Natural killer cell (primary cell): Measurements from ENCODE around the gene AHRR. TPM values are rescaled to one million over a fixed set of nuclear protein-coding genes. Genes with fewer than 3 reads are reported as not detected.

Experiments
- ATAC-seq, 3 donors: fragments of 150-1000 bp in 2 of 3; fragments of 200-7000 bp in 1 of 3; cut with Tn5 transposase; 1 replicate in 1 of 3; 2 replicates in 2 of 3; pipeline ENCODE4 v1.10.0; 2021; ENCODE audit warnings: mild to moderate bottlenecking in 2 of 3, moderate library complexity in 2 of 3
- DNase-seq, 2 donors: peaks; one replicate each; pipeline versions ENCODE4 v3.0.0 to v3.0.0-alpha.2; 2013 to 2021; ENCODE audit warnings: mixed read lengths in 1 of 2
- H3K27ac ChIP-seq: one replicate; pipeline ENCODE4 v1.5.1; 2013; ENCODE audit warnings: mild to moderate bottlenecking, low read length
- H3K27me3 ChIP-seq: one replicate; pipeline ENCODE4 v1.6.1; 2013; ENCODE audit warnings: low read length; ENCODE audit not compliant: control insufficient read depth, insufficient read depth
- H3K36me3 ChIP-seq: one replicate; pipeline ENCODE4 v1.6.1; 2013; ENCODE audit warnings: low read length; ENCODE audit not compliant: control insufficient read depth, insufficient read depth
- H3K4me1 ChIP-seq: one replicate; pipeline ENCODE4 v1.6.1; 2013; ENCODE audit warnings: low read length; ENCODE audit not compliant: control insufficient read depth, insufficient read depth
- H3K4me3 ChIP-seq: one replicate; pipeline ENCODE4 v1.5.1; 2013; ENCODE audit warnings: low read length
- H3K9me3 ChIP-seq: one replicate; pipeline ENCODE4 v1.6.1; 2013; ENCODE audit warnings: low read length; ENCODE audit not compliant: control insufficient read depth, insufficient read depth
- H3K27ac Mint-ChIP-seq, 2 donors: one replicate each; pipeline ENCODE4 v1.8.0; 2022; ENCODE audit warnings: mild to moderate bottlenecking in 2 of 2, mixed read lengths in 2 of 2, moderate library complexity in 1 of 2
- H3K27me3 Mint-ChIP-seq, 2 donors: one replicate each; pipeline ENCODE4 v1.8.0; 2022; ENCODE audit warnings: low read depth in 2 of 2, mixed read lengths in 2 of 2
- H3K36me3 Mint-ChIP-seq: one replicate; pipeline ENCODE4 v1.8.0; 2022; ENCODE audit warnings: mixed read lengths
- H3K4me1 Mint-ChIP-seq, 2 donors: one replicate each; pipeline ENCODE4 v1.8.0; 2022; ENCODE audit warnings: mixed read lengths in 2 of 2
- H3K4me3 Mint-ChIP-seq: one replicate; pipeline ENCODE4 v1.8.0; 2022; ENCODE audit warnings: mild to moderate bottlenecking, moderate library complexity, mixed read lengths
- H3K9me3 Mint-ChIP-seq, 2 donors: one replicate each; pipeline ENCODE4 v1.8.0; 2022; ENCODE audit warnings: mixed read lengths in 2 of 2
- CTCF ChIP-seq: fragments of 200-600 bp; IDR thresholded peaks from one replicate; pipeline ENCODE4 v1.8.0; 2022; ENCODE audit warnings: antibody characterized with exemption
- WGBS: methylation state at CpG from one replicate; pipeline ENCODE4 v1.1.7; 2013; ENCODE audit warnings: missing lambda C conversion rate; ENCODE audit not compliant: insufficient coverage; 5-methylcytosine and 5-hydroxymethylcytosine counted together
- intact Hi-C: fragments of 100-400 bp; cut with micrococcal nuclease; formaldehyde crosslinking; loops from one replicate; pipeline ENCODE4 v1.14.2; 2022
- total RNA-seq, 4 donors: library from RNA; stranded (reverse); fragments of 120-200 nt in 1 of 4; gene quantifications; one replicate each; pipeline versions ENCODE4 v1.2.3 to v1.2.4, GENCODE V29; 2013 to 2022

AHRR gene
- total RNA-seq, 3 donors from 2014 or later (not counting 1 experiment from before 2014, with no cell fraction given): 0.88 to 1.4 (median 1.2) TPM

DNA sequence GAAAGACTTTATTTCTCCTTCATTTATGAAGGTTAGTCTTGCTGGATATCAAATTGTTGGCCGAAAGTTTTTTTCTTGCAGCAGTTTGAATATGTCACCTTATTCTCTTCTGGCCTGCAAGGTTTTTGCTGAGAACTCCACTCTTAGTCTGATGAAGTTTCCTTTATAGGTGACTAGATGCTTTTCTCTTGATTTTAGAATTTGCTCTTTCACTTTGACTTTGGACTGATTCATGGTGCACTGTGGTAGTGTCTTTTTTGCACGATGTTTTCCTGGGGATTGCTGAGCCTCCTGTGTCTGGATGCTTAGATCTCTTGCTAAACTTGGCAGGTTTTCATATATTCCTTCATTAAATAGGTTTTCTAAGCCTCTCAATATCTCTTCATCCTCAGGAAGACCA lies 12.4 kb downstream of the AHRR start:
- Histone ChIP-seq H3K27ac (no peak overlapping the region), H3K4me1 (peaks cover 8% of the 10 kb centered on the region), H3K4me3 (no peak overlapping the region), H3K27me3 (no peaks in the 10 kb centered on the region), H3K9me3 (no peaks in the 10 kb centered on the region), H3K36me3 (no peaks in the 10 kb centered on the region)
- Mint-ChIP-seq H3K36me3 (no peaks in the 10 kb centered on the region), H3K9me3 (no peaks in the 10 kb centered on the region), H3K27me3 (peaks cover 4 to 15% of the 10 kb centered on the region in 2 donors), H3K4me3 (no peak overlapping the region), H3K27ac (no peak overlapping the region), H3K4me1 (peaks cover 5 to 6% of the 10 kb centered on the region in 2 donors)
- ATAC-seq (no peak), DNase-seq (no peak)
- TF ChIP-seq CTCF: no peak
- 67% methylated on average over 2 of the region's 2 CpGs for WGBS
- intact Hi-C loops: no loop called here

DNA sequence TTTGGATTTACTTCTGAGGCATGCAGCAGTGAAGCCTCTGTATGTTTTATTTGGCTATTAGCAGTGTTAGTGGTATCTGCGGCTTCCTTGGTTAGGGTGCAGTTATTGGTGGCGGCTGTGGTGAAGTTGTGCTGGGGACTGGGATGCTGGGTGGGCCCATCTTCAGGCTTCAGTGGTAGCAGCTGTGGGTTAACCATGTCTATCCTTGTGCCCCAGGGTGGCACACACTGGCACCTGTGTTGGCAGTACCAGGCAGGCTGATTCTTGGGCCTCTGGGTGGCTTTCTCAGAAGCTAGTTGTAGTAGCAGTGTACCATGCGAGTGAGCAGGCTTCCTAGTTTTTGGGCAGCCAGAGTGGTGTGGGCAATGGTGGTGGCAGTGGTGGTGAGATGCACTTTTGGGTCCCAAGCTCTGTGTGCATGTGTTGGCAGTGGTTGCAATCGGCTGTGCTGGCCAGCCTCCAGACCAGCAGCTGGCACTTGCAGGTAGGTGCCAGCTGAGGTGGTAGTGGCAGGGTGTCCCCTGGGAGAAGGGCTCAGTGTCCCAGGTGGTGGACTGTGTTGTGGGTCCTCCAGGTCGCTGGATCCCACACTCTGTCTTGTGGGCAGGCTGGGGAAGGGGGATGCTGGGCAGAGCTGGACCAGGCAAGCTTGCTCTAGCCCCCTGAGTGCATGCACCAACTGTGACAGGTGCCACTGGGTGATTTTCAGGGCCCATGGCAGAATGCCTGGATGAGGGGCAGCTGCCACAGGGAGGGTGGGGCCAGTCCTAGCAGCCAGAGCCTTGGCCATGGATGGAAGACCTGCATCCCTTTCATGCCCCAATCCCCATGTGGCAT lies 13.6 kb downstream of the AHRR start:
- no peak for ATAC-seq
- H3K36me3 Mint-ChIP-seq: no peaks in the 10 kb centered on the region

GRCh38 chr5:335740-336038 lies 14.2 kb downstream of the AHRR start:
- no peak overlapping the region for H3K27ac ChIP-seq
- Mint-ChIP-seq H3K27ac (no peak overlapping the region), H3K4me3 (no peak overlapping the region), H3K36me3 (no peaks in the 10 kb centered on the region), H3K27me3 (peaks cover 4 to 15% of the 10 kb centered on the region in 2 donors), H3K9me3 (no peaks in the 10 kb centered on the region), H3K4me1 (peaks cover 5 to 6% of the 10 kb centered on the region in 2 donors)
- H3K9me3 ChIP-seq: no peaks in the 10 kb centered on the region
- no peaks in the 10 kb centered on the region for H3K36me3 ChIP-seq
- no peaks in the 10 kb centered on the region for H3K27me3 ChIP-seq
- TF ChIP-seq CTCF: no peak
- WGBS: 97% methylated on average over 3 of the region's 3 CpGs
- ATAC-seq (no peak), DNase-seq (no peak)
- H3K4me3 ChIP-seq: no peak overlapping the region
- peaks cover 8% of the 10 kb centered on the region for H3K4me1 ChIP-seq
- intact Hi-C loops: no loop called here

More for the DNA sequence above, 13.6 kb downstream of the AHRR start:
- Histone ChIP-seq H3K36me3 (no peaks in the 10 kb centered on the region), H3K9me3 (no peaks in the 10 kb centered on the region), H3K27me3 (no peaks in the 10 kb centered on the region), H3K4me3 (no peak overlapping the region), H3K27ac (no peak overlapping the region), H3K4me1 (peaks cover 8% of the 10 kb centered on the region)
- no peak overlapping the region for H3K27ac Mint-ChIP-seq
- no peak for TF ChIP-seq CTCF
- DNase-seq: no peak
- H3K27me3 Mint-ChIP-seq: peaks cover 4 to 15% of the 10 kb centered on the region in 2 donors
- intact Hi-C loops: no loop called here
- 73% methylated on average over 5 of the region's 5 CpGs for WGBS
- no peak overlapping the region for H3K4me3 Mint-ChIP-seq
- no peaks in the 10 kb centered on the region for H3K9me3 Mint-ChIP-seq
- H3K4me1 Mint-ChIP-seq: peaks cover 5 to 6% of the 10 kb centered on the region in 2 donors
